Dedifferentiated amniotic fluid mesenchymal stem cell (primary cell): ENCODE results near the gene RIMKLB.
"Not testable (repeated sequence)": the region's sequence is repeated elsewhere in the genome, so short reads cannot be mapped to it uniquely, and the experiment has no call there.

Experiments
- DNase-seq: peaks from one replicate; pipeline ENCODE4 v3.0.0-alpha.2; 2016; ENCODE audit errors: extremely low spot score

The RIMKLB gene

GRCh38 chr12:8818526-8818925 lies 120.7 kb downstream of the RIMKLB start:
- no peak for DNase-seq

GRCh38 chr12:8819666-8819980 lies 121.8 kb downstream of the RIMKLB start:
- no peak for DNase-seq

GRCh38 chr12:8820676-8821407 lies 123.1 kb downstream of the RIMKLB start:
- DNase-seq: not testable (repeated sequence)

GRCh38 chr12:8821591-8821990 lies 123.8 kb downstream of the RIMKLB start:
- no peak for DNase-seq

GRCh38 chr12:8822298-8822697 lies 124.5 kb downstream of the RIMKLB start, which contains the start of gene A2ML1:
Gene A2ML1 (plus strand): TSS chr12:8822621. CDS start chr12:8822652, 31 bp downstream.
- DNase-seq: no peak

DNA sequence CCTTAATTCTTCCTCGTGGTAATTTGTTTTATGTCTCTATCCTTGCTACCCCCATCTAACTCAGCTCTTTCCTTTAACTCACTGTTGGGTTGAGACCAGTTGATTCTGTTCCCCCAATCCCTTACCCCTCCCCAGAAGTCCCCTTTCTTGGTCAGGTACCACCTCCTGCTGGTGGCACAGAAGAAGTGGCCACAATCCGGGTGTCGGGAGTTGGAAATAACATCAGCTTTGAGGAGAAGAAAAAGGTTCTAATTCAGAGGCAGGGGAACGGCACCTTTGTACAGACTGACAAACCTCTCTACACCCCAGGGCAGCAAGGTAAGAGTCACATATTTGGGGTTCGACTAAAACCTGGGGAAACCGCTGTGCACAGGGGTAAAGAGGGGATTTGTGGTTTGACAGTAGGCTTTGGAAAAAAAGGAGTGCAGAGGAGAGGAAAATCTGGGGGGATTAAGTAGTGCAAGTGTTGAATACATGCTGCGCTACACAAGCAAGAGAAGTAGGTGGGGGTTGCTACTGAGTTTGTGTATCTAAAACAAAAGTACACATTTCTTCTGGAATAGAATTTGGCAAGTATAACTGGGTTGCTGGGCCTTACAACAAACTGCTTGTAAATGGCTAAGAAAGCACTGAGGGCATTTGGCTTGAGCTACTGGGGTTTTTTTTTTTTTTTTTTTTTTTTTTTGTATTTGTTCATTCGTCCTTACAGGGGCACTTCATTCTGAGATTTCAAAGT lies 125.9 kb downstream of the RIMKLB start:
- DNase-seq: no peak

- DNase-seq: no peak
Observed at GRCh38 chr12:8827551-8828256, 129.9 kb downstream of the RIMKLB start.

DNA sequence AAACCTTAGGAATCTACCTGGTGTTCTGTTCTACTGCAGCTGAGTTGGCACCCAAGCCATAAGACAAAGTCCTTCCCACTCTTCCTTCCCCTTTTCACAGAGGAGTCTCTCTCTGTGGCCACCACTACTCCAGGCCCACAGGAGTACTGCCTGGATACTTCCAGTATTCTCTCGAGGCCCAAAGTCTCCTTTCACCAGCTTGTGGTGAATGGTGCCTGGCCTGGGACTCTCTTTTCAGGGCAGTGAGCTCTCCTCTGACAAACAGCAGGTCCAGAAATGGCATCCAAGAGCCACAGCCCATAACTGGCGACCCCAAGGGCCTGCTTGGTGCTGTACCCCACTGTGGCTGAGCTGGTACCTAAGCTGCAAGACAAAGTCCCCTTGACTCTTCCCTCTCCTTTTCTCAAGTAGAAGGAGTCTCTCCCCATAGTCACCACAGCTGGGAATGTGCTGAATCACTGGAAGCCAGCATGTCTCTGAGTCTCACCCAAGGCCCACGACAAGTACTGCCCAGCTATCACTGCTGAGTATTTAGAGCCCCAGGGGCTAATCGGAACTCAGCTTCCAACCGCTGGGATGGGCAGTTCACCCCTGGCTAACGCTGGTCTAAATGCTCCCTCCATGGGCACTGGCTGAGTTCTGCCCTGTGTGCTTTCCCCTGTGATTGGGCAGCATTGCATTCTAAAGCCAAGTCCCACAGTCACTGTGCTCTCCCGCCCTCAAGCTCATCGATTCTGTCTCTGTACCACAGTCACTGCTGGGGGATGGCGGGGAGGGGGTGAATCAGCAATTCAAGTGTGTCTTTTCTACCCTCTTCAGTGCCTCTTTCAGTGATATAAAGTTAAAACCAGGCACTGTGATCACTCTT lies 130.7 kb downstream of the RIMKLB start:
- DNase-seq: no peak

DNA sequence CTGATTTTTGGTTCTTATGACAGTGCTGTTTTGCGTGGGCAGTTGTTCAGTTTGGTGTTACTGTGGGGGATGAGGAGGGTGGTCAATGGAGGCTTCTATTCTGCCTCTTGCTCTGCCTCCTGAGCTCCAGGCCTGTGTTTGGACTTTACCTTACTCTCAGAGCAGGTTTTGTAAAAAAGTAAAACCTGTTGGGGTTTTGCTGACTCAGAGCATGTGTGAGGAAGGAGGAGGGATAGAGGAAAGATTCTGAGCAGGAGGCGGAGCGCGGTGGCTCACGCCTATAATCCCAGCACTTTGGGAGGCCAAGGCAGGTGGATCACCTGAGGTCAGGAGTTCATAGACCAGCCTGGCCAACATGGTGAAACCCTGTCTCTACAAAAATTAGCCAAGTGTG lies 131.3 kb downstream of the RIMKLB start:
- no peak for DNase-seq

GRCh38 chr12:8829621-8830020 lies 131.8 kb downstream of the RIMKLB start:
- DNase-seq: no peak

GRCh38 chr12:8831116-8831515 lies 133.3 kb downstream of the RIMKLB start:
- no peak for DNase-seq

DNA sequence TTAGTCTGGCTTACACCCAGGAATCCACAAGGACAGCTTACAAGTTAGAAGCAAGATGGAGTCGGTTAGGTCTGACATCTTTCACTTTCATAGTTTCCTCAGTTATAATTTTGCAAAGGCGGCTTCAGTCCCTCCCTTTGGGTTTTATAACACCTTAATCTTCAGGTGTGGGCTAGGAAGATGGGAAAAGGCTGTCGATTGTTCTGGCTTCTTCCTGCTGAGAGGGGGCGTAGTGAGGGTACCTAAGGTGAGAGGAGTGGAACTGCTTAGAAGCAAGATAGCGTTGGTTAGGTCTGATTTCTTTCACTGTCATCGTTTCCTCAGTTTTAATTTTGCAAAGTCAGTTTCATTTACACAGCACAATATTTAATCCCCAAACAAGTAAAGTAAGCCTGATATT lies 134.7 kb downstream of the RIMKLB start:
- DNase-seq: no peak
